ENCODE data around the gene KLK12.

KLK12 gene

DNA sequence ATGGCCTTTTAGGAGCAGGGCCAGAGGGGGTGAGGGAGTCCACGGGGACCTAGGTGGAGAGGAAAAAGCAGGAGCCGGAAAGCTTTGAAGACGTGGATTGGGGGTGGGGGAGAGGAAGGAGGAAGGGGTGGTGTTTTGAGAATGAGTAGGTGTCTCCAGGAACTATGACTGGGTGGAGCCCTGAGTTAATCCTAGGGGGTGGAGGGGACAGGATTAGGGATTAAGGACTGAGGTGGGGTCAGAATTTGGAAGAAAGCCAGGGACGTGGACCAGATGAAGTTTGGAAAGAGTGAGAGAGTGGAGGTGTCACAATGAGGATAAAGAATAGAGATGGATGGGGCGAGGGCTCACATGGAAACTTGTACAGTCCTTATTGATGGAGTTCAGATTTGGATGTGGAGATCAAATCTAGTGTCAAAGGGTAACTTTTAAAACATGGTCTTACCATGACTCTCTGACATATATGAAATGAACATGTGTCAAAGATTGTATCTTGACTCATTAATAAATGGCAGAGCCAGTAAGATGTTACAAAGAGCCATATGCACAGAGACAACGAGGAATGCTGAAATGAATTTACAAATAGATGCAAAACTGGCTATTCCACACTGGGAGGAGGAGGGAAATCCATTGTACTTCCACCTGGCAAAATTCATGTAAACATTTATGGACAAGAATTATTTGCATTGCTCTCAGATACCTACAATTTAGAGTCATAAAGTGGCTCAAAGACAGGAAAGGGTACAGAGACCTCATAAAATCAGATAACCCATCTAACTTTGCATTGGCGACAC, 31.8 kb upstream of the KLK12 start:
- TF ChIP-seq, protein P1, sequence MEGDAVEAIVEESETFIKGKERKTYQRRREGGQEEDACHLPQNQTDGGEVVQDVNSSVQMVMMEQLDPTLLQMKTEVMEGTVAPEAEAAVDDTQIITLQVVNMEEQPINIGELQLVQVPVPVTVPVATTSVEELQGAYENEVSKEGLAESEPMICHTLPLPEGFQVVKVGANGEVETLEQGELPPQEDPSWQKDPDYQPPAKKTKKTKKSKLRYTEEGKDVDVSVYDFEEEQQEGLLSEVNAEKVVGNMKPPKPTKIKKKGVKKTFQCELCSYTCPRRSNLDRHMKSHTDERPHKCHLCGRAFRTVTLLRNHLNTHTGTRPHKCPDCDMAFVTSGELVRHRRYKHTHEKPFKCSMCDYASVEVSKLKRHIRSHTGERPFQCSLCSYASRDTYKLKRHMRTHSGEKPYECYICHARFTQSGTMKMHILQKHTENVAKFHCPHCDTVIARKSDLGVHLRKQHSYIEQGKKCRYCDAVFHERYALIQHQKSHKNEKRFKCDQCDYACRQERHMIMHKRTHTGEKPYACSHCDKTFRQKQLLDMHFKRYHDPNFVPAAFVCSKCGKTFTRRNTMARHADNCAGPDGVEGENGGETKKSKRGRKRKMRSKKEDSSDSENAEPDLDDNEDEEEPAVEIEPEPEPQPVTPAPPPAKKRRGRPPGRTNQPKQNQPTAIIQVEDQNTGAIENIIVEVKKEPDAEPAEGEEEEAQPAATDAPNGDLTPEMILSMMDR (IDR thresholded peaks at IDR 0.05; ENCODE audit: borderline replicate concordance, insufficient read depth, low read depth, low read length), result no peak
- no peak overlapping the region for H3K4me3 ChIP-seq (ENCODE audit: low read depth, low read length)

DNA sequence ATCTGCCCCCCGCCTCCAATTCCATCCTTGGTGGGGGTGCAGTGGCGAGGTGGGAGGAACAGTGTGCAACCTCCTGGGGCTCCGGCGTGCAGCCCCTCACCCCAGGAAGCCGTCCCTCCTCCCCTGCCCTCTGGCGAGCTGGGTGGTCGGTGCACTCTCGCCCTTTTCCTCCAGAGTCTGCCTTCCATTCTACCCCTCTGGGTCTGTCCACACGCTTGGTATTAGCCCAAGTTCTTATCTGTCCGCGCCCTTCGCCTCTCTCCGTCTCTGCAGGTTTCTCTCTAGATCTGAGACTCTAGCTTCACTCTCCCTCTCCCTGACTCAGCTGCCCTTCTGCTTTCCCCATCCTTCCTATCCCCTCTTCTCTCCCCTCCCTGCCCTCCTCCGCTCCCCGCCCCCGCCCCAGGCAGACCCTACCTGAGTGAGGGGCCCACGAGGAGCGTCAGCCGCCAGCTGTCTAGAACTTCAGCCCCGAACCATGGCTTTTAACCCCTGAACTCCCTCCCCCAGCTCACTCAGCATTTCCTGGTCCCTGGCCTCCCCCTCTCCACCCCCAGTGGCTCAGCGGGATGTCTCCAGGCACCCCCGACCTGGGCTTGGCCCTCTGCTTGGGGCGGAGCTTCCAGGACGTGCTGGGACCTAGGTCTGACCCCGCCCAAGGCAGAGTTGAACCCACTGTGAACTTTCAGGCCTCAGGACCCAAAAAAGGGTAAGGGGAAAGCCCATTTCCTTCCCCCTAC, 30.6 kb upstream of the KLK12 start:
- TF ChIP-seq, protein P1 (IDR thresholded peaks at IDR 0.05; ENCODE audit: borderline replicate concordance, insufficient read depth, low read depth, low read length), result no peak
- no peak overlapping the region for H3K4me3 ChIP-seq (ENCODE audit: low read depth, low read length)

DNA sequence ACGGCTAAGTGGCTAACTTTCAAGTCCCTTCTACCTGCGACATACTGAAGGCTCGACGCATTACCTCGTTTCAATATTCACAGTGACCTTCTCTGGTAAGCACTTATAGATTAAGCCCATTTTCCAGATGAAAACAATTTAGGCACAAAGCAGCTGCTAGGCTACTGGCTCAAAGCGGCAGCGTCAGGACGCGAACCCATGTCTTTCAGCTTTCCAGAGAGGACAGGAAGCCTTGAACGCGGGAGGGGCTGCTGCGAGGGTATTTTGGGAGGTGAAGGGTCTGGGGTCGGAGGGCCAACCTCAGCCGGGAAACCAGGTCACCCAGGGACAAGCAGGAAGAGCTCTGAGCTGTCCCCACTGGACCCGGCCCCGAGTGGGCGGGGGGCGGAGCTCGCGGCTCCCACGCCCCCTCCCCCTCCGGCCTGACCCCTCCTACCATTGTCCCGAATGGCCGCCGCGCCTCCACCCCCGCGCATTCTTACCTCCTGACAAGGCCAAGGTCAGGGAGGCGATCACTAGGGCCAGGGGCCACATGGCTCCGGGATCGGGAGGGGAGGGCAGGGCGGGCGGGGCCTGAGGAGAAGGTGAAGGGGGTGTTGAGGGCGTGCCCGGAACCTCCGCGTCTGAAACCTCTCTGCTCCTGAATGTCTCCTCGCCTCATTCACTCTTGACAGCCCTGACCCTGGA, 29.9 kb upstream of the KLK12 start, which contains the start of gene KLK13:
TSS of gene KLK13 (minus strand) at position 559 of the 687 bp plus-strand sequence. CDS start at position 534, 25 bp downstream.
- H3K4me3 ChIP-seq (ENCODE audit: low read depth, low read length), result no peak within 1 kb of the TSS
- TF ChIP-seq, protein P1 (IDR thresholded peaks at IDR 0.05; ENCODE audit: borderline replicate concordance, insufficient read depth, low read depth, low read length), result no peak

DNA sequence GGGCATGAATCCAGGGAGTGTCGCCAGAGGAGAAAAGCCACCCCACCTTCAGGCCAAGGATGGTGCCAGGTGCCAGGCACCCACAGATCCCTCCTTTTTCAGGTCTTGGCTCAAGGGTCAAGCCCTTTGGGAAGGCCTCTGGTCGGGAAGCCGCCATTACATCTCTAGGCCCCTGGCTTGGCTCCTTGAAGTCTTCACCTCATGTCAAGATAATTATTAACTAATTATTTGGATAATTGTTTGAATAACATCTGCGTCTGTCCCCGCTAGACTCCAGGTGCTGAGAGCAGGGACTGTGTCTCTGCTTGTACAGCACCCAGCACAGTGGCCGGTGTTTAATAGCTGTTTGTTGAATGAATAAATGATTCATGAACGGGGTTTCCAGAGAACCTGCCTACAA, 28.9 kb upstream of the KLK12 start:
- TF ChIP-seq, protein P1 (IDR thresholded peaks at IDR 0.05; ENCODE audit: borderline replicate concordance, insufficient read depth, low read depth, low read length), result no peak
- H3K4me3 ChIP-seq (ENCODE audit: low read depth, low read length), result no peak overlapping the region

DNA sequence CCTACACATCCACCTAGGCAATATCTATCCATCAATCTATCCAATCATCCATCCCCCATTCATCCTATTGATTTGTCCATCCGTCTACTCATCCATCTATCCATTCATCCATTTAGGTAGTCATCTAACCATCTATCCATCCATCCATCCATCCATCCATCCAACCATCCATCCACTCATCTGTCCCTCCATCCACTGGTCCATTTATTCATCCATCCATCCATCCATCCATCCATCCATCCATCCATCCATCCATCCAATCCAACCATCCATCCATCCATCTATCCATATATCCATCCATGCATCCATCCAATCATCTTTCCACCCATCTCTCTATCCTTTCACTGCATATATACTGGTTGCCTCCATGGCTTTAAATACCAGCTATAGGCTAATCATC, 26.2 kb upstream of the KLK12 start:
- H3K4me3 ChIP-seq (ENCODE audit: low read depth, low read length), result no peak overlapping the region
- TF ChIP-seq, protein P1 (IDR thresholded peaks at IDR 0.05; ENCODE audit: borderline replicate concordance, insufficient read depth, low read depth, low read length), result no peak

DNA sequence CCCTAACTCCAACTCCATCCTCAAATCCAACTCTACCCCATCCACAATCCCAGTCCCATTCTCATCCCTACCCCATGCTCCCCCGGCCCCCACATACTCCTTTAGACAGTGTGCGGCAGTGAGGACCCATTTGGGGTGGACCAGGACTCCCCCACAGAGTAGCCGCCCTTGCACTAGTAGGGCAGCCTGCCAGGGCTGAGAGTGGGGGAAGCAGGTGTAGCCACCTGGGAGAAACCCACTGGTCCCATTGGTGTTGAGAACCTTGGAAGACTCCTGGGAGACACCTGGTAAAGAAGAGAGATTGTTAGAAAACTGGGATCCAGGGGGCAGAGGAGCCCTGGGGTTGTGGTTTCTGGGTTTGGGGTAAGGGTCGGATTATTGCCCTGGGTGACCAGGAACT, 25.5 kb upstream of the KLK12 start:
- TF ChIP-seq, protein P1 (IDR thresholded peaks at IDR 0.05; ENCODE audit: borderline replicate concordance, insufficient read depth, low read depth, low read length), result no peak
- H3K4me3 ChIP-seq (ENCODE audit: low read depth, low read length), result no peak overlapping the region
